Measurements from ENCODE around the gene LRMDA.

Gene LRMDA

GRCh38 chr10:76213876-76214275 is 782.5 kb downstream of the LRMDA start:
- TF ChIP-seq CTCF (IDR thresholded peaks at IDR 0.05; ENCODE audit: control extremely low read depth, extremely low read depth, low read depth, missing control alignments), result no peak

GRCh38 chr10:76218035-76218434 is 786.6 kb downstream of the LRMDA start:
- DNase-seq (ENCODE audit: extremely low spot score), result no peak
- no peak for TF ChIP-seq CTCF (IDR thresholded peaks at IDR 0.05; ENCODE audit: control extremely low read depth, extremely low read depth, low read depth, missing control alignments)
- ChIA-PET CTCF (no interaction called here), POLR2A (no interaction called here)

More at GRCh38 chr10:76213876-76214275, 782.5 kb downstream of the LRMDA start:
- ChIA-PET POLR2A (no interaction called here), CTCF (interaction anchor here (1.9 kb wide), 1 partner anchor 20 kb away, joined by 5 read pairs; no protein-coding TSS in a partner anchor)
- DNase-seq (ENCODE audit: extremely low spot score), result no peak

GRCh38 chr10:76229341-76229740 is 797.9 kb downstream of the LRMDA start:
- ChIA-PET POLR2A (no interaction called here), CTCF (interaction anchor here (1.5 kb wide), 1 partner anchor 29 kb away, joined by 4 read pairs; no protein-coding TSS in a partner anchor)
- no peak for DNase-seq (ENCODE audit: extremely low spot score)
- no peak for TF ChIP-seq CTCF (IDR thresholded peaks at IDR 0.05; ENCODE audit: control extremely low read depth, extremely low read depth, low read depth, missing control alignments)

GRCh38 chr10:76230921-76231285 is 799.5 kb downstream of the LRMDA start:
- TF ChIP-seq CTCF (IDR thresholded peaks at IDR 0.05; ENCODE audit: control extremely low read depth, extremely low read depth, low read depth, missing control alignments), result no peak
- no peak for DNase-seq (ENCODE audit: extremely low spot score)
- CTCF ChIA-PET, result no interaction called here
- POLR2A ChIA-PET, result no interaction called here

- no peak for DNase-seq (ENCODE audit: extremely low spot score)
- TF ChIP-seq CTCF (IDR thresholded peaks at IDR 0.05; ENCODE audit: control extremely low read depth, extremely low read depth, low read depth, missing control alignments), result no peak
- ChIA-PET CTCF (no interaction called here), POLR2A (no interaction called here)
These were observed 800.0 kb downstream of the LRMDA start for GRCh38 chr10:76231286-76231934.

- no peak for TF ChIP-seq CTCF (IDR thresholded peaks at IDR 0.05; ENCODE audit: control extremely low read depth, extremely low read depth, low read depth, missing control alignments)
- POLR2A ChIA-PET, result no interaction called here
- CTCF ChIA-PET, result no interaction called here
- no peak for DNase-seq (ENCODE audit: extremely low spot score)
These were observed 803.2 kb downstream of the LRMDA start for GRCh38 chr10:76234499-76235226.

Measured in GM10248 (cell line).